Measurements from ENCODE around the gene LINC01488. TPM values are rescaled to one million over a fixed set of nuclear protein-coding genes. Genes with fewer than 3 reads are reported as not detected.

Gene LINC01488
- total RNA-seq, 2 experiments from 2014 or later = not detected

DNA sequence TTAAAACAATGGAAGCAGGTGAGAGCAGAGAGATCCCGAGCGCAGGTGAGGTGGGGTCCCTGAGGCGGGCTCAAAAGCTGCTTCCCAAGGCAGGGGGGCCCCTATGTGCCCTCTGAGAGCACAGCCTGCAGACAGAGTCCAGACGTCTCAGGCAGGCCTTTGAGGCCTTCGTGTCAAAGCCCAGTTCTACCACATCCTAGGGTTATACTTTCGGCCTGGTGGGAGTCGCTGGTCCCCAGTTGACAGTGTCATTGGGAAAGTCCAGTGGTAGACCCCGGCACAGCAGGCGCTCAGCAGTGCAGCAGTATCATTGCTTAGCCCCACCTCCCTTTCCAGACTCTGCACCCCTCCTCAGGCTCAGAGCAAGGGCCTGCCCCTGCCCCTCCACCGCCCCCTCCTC is 9.1 kb downstream of the LINC01488 start:
- no peak for DNase-seq
- Mint-ChIP-seq H3K27me3 (no peaks in the 10 kb centered on the region), H3K4me1 (no peaks in the 10 kb centered on the region), H3K4me3 (no peak overlapping the region), H3K36me3 (ENCODE audit: low read depth) (no peaks in the 10 kb centered on the region), H3K27ac (no peak overlapping the region), H3K9me3 (no peaks in the 10 kb centered on the region)
- CTCF ChIA-PET = no interaction called here
- POLR2A ChIA-PET = no interaction called here

DNA sequence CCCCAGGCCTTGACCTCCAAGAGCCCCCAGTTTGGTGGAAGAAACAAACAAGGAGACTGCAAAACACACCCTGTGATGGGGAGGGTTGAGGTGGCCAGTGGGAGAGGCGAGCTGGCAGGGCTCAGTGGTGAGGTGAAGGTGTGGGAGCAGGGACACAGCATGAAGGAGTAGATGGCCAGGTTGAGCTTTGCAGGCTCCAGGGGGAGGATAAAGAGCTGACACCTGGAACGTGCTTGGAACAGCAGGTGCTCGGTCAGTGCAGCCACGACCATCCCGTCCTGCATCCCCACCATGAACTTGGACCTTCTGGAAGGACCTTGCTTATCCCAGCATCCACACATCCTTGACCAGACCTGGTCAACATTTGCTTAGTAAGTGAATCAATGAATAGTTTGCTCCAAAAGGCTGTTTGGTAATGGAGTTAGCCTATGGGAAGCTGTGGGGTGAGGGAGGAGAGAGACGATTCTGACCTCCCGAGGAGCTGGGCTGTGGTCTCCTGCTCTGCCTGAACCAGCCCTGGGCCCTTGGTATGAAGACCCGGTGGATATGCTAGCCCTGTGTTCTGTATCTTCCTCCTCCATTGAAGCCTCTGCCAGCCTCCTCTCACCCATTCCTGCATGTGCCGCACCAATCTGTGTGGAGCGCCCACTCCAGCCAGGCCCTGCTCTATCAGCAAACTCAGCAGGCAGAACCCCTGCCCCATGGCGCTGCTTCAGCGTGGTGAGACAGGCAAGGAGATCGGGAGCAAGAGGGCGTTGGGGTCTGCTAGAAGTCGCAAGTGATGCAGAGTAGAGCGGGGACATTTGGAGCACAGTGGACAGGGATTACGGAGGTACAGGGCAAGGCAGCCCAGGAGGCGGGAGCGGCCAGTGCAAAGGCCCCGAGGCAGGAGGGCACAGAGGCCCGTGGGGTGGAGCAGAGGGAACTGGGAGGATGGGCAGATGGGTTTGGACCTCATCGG is 9.9 kb downstream of the LINC01488 start:
- DNase-seq = no peak
- H3K36me3 Mint-ChIP-seq (ENCODE audit: low read depth) = no peaks in the 10 kb centered on the region

GRCh38 chr11:69492201-69492991 is 10.9 kb downstream of the LINC01488 start:
- Mint-ChIP-seq H3K36me3 (ENCODE audit: low read depth) (no peaks in the 10 kb centered on the region), H3K27me3 (no peaks in the 10 kb centered on the region), H3K9me3 (no peaks in the 10 kb centered on the region), H3K4me1 (no peaks in the 10 kb centered on the region), H3K4me3 (no peak overlapping the region), H3K27ac (no peak overlapping the region)
- CTCF ChIA-PET = no interaction called here
- DNase-seq = no peak
- POLR2A ChIA-PET = no interaction called here

More for the DNA sequence above, 9.9 kb downstream of the LINC01488 start:
- Mint-ChIP-seq H3K27me3 (no peaks in the 10 kb centered on the region), H3K27ac (no peak overlapping the region), H3K4me1 (no peaks in the 10 kb centered on the region), H3K9me3 (no peaks in the 10 kb centered on the region), H3K4me3 (no peak overlapping the region)
- CTCF ChIA-PET = no interaction called here
- POLR2A ChIA-PET = no interaction called here

- Mint-ChIP-seq H3K27me3 (no peaks in the 10 kb centered on the region), H3K4me3 (no peak overlapping the region), H3K4me1 (no peaks in the 10 kb centered on the region), H3K36me3 (ENCODE audit: low read depth) (no peaks in the 10 kb centered on the region), H3K9me3 (no peaks in the 10 kb centered on the region), H3K27ac (no peak overlapping the region)
- ChIA-PET POLR2A (interaction anchor here (0.5 kb wide), 1 partner anchor 364 kb away, joined by 4 read pairs; no protein-coding TSS in a partner anchor), CTCF (no interaction called here)
- DNase-seq = no peak
Observed at GRCh38 chr11:69493931-69494821, 12.7 kb downstream of the LINC01488 start.

DNA sequence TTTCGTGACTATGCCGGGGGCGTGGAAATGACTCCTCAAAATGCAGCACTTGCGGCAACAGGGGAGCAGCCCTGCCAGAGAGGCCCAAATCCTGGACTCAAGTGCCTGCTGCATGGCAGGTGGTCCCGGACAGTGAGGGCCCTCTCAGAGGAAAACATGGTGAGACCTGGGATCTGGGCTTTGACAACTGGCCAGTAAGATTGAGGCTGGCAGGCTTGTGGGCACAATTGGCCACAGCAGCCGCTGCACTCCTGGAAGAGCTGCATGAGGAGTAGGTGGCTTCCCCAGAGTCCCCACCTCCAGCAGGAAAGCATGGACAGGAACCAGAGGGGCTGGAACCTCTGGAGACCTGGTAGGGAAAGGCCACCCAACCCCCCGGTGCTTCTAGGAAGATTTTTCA is 13.4 kb downstream of the LINC01488 start:
- H3K4me3 Mint-ChIP-seq = no peak overlapping the region
- no peak for DNase-seq
- no peaks in the 10 kb centered on the region for H3K4me1 Mint-ChIP-seq
- ChIA-PET POLR2A (no interaction called here), CTCF (no interaction called here)
- no peaks in the 10 kb centered on the region for H3K27me3 Mint-ChIP-seq
- H3K27ac Mint-ChIP-seq = no peak overlapping the region
- H3K36me3 Mint-ChIP-seq (ENCODE audit: low read depth) = no peaks in the 10 kb centered on the region
- no peaks in the 10 kb centered on the region for H3K9me3 Mint-ChIP-seq

GRCh38 chr11:69495441-69496201 is 14.2 kb downstream of the LINC01488 start:
- ChIA-PET POLR2A (no interaction called here), CTCF (no interaction called here)
- Mint-ChIP-seq H3K36me3 (ENCODE audit: low read depth) (no peaks in the 10 kb centered on the region), H3K27ac (no peak overlapping the region), H3K4me3 (no peak overlapping the region), H3K9me3 (no peaks in the 10 kb centered on the region), H3K4me1 (no peaks in the 10 kb centered on the region), H3K27me3 (no peaks in the 10 kb centered on the region)
- DNase-seq = no peak

- Mint-ChIP-seq H3K4me3 (no peak overlapping the region), H3K9me3 (no peaks in the 10 kb centered on the region), H3K4me1 (no peaks in the 10 kb centered on the region), H3K27ac (no peak overlapping the region), H3K36me3 (ENCODE audit: low read depth) (no peaks in the 10 kb centered on the region), H3K27me3 (no peaks in the 10 kb centered on the region)
- no peak for DNase-seq
- ChIA-PET POLR2A (no interaction called here), CTCF (no interaction called here)
Observed at GRCh38 chr11:69496202-69496557, 14.7 kb downstream of the LINC01488 start.

DNA sequence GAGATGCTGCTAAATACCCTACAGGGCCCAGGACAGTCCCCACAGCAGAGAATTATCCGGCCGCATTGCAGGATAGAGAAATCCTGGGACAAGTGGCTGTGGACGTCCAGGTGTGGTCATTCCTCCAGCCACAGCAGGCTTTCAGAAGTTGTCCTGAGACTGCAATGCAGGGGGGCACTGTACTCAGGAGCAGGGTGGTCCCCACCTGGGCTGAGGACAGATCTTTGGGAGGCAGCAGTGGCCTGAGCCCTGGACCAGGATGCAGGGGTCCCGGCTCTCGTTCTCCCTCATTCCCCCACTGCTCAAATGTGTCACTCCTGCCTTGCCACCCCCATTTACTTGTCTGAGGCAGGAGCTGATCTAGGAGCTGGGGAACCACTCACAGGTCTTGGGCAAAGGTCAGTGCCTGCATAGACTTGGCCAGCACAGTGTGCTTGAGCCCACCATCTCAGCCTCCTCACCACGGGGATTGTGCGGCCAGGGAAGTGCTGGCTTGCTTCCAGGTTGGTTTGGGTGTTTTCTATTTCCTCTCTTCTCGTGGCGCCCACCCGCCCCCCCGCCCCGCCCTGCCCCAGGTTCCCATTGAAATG is 15.3 kb downstream of the LINC01488 start:
- Mint-ChIP-seq H3K36me3 (ENCODE audit: low read depth) (no peaks in the 10 kb centered on the region), H3K9me3 (no peaks in the 10 kb centered on the region), H3K4me1 (no peaks in the 10 kb centered on the region), H3K4me3 (no peak overlapping the region), H3K27me3 (no peaks in the 10 kb centered on the region), H3K27ac (no peak overlapping the region)
- no peak for DNase-seq
- ChIA-PET POLR2A (no interaction called here), CTCF (no interaction called here)

DNA sequence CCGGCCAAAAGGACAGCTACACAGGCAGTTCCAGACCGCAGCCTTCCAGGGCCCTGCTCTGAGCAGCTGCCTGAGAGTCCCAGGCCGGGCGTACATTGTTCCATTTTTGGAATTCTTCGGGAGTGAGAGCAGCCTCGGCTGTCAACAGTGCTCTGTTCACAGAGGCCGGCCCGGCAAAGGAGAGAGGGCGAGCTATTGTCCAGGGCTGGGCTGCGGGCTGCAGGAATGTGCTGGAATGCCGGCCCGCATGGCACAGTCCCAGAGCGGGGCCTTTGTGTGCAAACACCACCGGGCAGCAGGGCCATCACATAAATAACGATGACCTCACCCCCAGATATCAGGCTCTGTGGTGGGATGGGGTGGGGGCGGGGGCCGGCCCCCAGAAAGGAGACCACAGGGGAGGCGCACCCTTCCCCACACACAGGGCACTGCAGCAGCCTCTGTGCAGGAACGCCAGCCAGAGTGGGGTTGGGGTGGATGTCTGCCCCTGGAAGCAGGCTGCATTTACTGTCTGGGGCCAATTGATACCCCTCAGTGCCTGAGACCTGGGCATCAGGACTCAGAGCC is 15.8 kb downstream of the LINC01488 start:
- CTCF ChIA-PET = no interaction called here
- no peaks in the 10 kb centered on the region for H3K9me3 Mint-ChIP-seq
- H3K27ac Mint-ChIP-seq = no peak overlapping the region
- H3K4me3 Mint-ChIP-seq = no peak overlapping the region
- DNase-seq = no peak
- POLR2A ChIA-PET = no interaction called here
- H3K27me3 Mint-ChIP-seq = no peaks in the 10 kb centered on the region
- no peaks in the 10 kb centered on the region for H3K4me1 Mint-ChIP-seq
- H3K36me3 Mint-ChIP-seq (ENCODE audit: low read depth) = no peaks in the 10 kb centered on the region

DNA sequence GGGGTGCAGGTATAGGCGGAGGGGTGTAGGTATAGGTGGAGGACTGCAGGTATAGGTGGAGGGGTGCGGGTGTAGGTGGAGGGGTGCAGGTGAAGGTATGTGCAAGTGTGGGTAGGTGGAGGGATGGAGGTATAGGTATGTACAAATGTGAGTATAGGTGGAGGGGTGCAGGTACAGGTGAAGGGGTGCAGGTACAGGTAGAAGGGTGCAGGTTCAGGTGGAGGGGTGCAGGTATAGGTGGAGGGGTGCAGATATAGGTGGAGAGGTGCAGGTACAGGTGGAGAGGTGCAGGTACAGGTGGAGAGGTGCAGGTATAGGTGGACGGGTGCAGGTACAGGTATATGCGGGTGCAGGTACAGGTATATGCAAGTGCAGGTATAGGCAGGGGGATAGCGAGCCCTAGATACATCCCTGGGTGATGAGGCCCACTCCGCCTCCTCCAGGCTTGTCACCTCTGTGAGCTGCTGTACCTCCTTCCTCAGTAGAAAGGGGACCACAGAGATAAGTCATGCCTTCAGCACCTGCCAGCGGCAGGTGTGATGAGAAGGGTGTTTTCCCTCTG is 17.2 kb downstream of the LINC01488 start:
- H3K27me3 Mint-ChIP-seq = no peaks in the 10 kb centered on the region
- H3K9me3 Mint-ChIP-seq = no peaks in the 10 kb centered on the region
- no peaks in the 10 kb centered on the region for H3K36me3 Mint-ChIP-seq (ENCODE audit: low read depth)
- ChIA-PET CTCF (no interaction called here), POLR2A (no interaction called here)
- H3K4me1 Mint-ChIP-seq = peaks cover 5% of the 10 kb centered on the region
- no peak overlapping the region for H3K27ac Mint-ChIP-seq
- DNase-seq = no peak
- H3K4me3 Mint-ChIP-seq = no peak overlapping the region

DNA sequence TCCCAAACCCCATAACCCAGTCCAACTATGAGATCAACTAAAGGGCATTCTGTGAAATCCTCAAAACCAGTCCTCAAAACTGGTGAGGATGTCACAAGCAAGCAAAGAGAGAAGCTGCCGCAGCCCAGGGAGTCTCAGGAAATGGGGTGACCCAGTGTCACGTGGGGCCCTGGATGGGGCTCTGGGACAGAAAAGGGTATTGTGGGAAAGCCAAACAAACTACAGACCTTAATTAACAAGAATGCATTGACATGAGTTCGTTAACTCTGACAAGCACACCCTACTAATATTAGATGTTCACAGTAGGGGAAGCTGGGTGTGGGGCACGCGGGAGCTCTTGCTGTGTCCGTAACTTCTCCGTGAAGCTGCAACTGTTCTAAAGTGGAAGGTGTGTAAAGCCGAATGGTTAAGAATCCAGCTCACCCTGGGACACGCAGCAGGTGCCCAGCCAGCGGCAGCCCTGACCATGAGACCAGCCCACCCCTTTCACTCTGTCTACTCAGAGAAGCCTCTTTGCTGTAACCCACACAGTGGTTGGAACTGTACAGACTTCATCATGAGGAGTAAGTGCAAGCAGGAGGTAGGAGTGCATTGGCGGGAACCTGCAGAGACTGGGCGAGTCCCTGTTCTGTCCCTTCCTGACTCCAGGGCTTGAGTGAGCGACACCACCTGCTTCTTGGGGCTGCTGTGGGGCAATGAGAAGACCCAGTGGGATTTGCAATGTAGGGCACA is 17.9 kb downstream of the LINC01488 start:
- POLR2A ChIA-PET = no interaction called here
- Mint-ChIP-seq H3K27me3 (no peaks in the 10 kb centered on the region), H3K9me3 (no peaks in the 10 kb centered on the region), H3K4me1 (peaks cover 5% of the 10 kb centered on the region), H3K36me3 (ENCODE audit: low read depth) (no peaks in the 10 kb centered on the region), H3K4me3 (no peak overlapping the region), H3K27ac (no peak overlapping the region)
- DNase-seq = no peak
- CTCF ChIA-PET = interaction anchor here (1.0 kb wide), 1 partner anchor 104 kb away, joined by 3 read pairs; no protein-coding TSS in a partner anchor

Data from activated CD4-positive, alpha-beta T cell treated with anti-CD3 and anti-CD28 coated beads, Interleukin-2, amount 10 ng/mL, durations not matched to agents 7 days and 5 days (primary cell).